Measurements from ENCODE around the gene DLAT. TPM values are rescaled to one million over a fixed set of nuclear protein-coding genes. Genes with fewer than 3 reads are reported as not detected.

The DLAT gene
- total and polyA plus RNA-seq, 2 experiments from 2014 or later = 31.8 to 66.5 TPM

- H3K9me2 ChIP-seq (ENCODE audit: insufficient read depth) = no peaks in the 10 kb centered on the region
- no peaks in the 10 kb centered on the region for H3K4me1 Mint-ChIP-seq
- no peaks in the 10 kb centered on the region for H3K9me3 Mint-ChIP-seq
- no peak overlapping the region for H3K4me3 Mint-ChIP-seq
- H3K4me2 ChIP-seq = no peak overlapping the region
- no peak overlapping the region for H2AFZ ChIP-seq
- H3K27ac Mint-ChIP-seq = no peak overlapping the region
- H3K4me1 ChIP-seq (ENCODE audit: insufficient read depth) = no peaks in the 10 kb centered on the region
- H3K27me3 Mint-ChIP-seq (ENCODE audit: insufficient read depth, low read depth, poor library complexity) = peaks cover 2% of the 10 kb centered on the region
- TF ChIP-seq CTCF (conservative IDR thresholded peaks at IDR 0.05; ENCODE audit: low read depth in 2 of 2) (no peak), POLR2AphosphoS5 (IDR thresholded peaks at IDR 0.05; ENCODE audit: low read depth) (no peak), STAT1 (IDR thresholded peaks at IDR 0.05; ENCODE audit: unreplicated experiment) (no peak), JUNB (IDR thresholded peaks at IDR 0.05; ENCODE audit: unreplicated experiment) (no peak), EZH2 (IDR thresholded peaks at IDR 0.05; ENCODE audit: low read depth, unreplicated experiment) (no peak), ZNF114 (CRISPR knock-in tag; IDR thresholded peaks at IDR 0.05) (no peak), NANOG (IDR thresholded peaks at IDR 0.05; ENCODE audit: borderline replicate concordance) (no peak), CREB1 (CRISPR knock-in tag; IDR thresholded peaks at IDR 0.05; ENCODE audit: low read depth) (no peak), ZNF462 (CRISPR knock-in tag; IDR thresholded peaks at IDR 0.05) (no peak), ETS1 (IDR thresholded peaks at IDR 0.05) (no peak)
- peaks cover 28% of the 10 kb centered on the region for H3K36me3 ChIP-seq (ENCODE audit: insufficient read depth)
- H3K27ac ChIP-seq (ENCODE audit: low read depth) = no peak overlapping the region
- H3K4me3 ChIP-seq = no peak overlapping the region
- ATAC-seq = no peak
- H3K36me3 Mint-ChIP-seq (ENCODE audit: low read depth) = peaks cover 20% of the 10 kb centered on the region; the same call in 2 of the 3 replicates
- no peak for DNase-seq (ENCODE audit: low spot score)
- H4K20me1 ChIP-seq (replicated peaks; ENCODE audit: insufficient read depth) = no peaks in the 10 kb centered on the region
- peaks cover 4% of the 10 kb centered on the region; the same call in 1 of the 2 replicates for H3F3A ChIP-seq (replicated peaks; ENCODE audit: low read depth)
- no peaks in the 10 kb centered on the region for H3K27me3 ChIP-seq (ENCODE audit: insufficient read depth)
- no peaks in the 10 kb centered on the region for H3K79me2 ChIP-seq (replicated peaks; ENCODE audit: insufficient read depth)
Observed at GRCh38 chr11:111996129-111996528, 29.1 kb upstream of the DLAT start.
